ENCODE measurements around the gene SETX. TPM values are rescaled to one million over a fixed set of nuclear protein-coding genes. Genes with fewer than 3 reads are reported as not detected.

The SETX gene
- total and polyA plus RNA-seq, 2 of the 13 experiments (the other 11 are each of a cell fraction or from before 2014, with no cell fraction given), result 13.2 to 39.0 TPM

- TF ChIP-seq FOXP1 (IDR thresholded peaks at IDR 0.05) (no peak), FOXP1 (CRISPR knock-in tag; IDR thresholded peaks at IDR 0.05) (no peak), SMARCC2 (IDR thresholded peaks at IDR 0.05) (no peak), ZNF260 (CRISPR knock-in tag; IDR thresholded peaks at IDR 0.05; ENCODE audit: borderline replicate concordance, low read depth) (no peak), KAT2B (IDR thresholded peaks at IDR 0.05; ENCODE audit: borderline replicate concordance, low read depth, low read length) (no peak), MAFF (IDR thresholded peaks at IDR 0.05; ENCODE audit: low read depth, low read length) (peak; percentile 41; the same call in 1 of the 2 replicates)
Observed at GRCh38 chr9:132334364-132334763, 20.4 kb downstream of the SETX start (continued).

- no peak overlapping the region for H3K4me3 ChIP-seq (replicated peaks in 1 of 3; ENCODE audit: insufficient read depth in 1 of 3, low read depth in 2 of 3, low read length in 3 of 3)
- no peak overlapping the region for H3K9ac ChIP-seq (ENCODE audit: insufficient read depth, low read depth, low read length)
- no peaks in the 10 kb centered on the region for H3K9me3 ChIP-seq (ENCODE audit: low read length)
- in situ Hi-C loops (cut with HindIII; ENCODE audit: extremely low pct_ligation_motif_present, low pct_unique_long_range_greater_than_20kb), result no loop called here
- POLR2A ChIA-PET, result no interaction called here
- CTCF ChIA-PET (ENCODE audit: low intra/inter-chr PET ratio, low total read pairs), result no interaction called here
- peaks cover 17 to 73% of the 10 kb centered on the region in 2 experiments for H3K36me3 ChIP-seq (replicated peaks in 1 of 2; ENCODE audit: control insufficient read depth in 1 of 2, insufficient read depth in 2 of 2, low read length in 2 of 2)
- no peaks in the 10 kb centered on the region for H4K20me1 ChIP-seq (ENCODE audit: insufficient read depth, low read length)
- 100% methylated on average over 1 of the region's 1 CpG for WGBS (ENCODE audit: low lambda C conversion rate)
- no TSS peak for BruUV-seq (replicated peaks)
- no peak overlapping the region for H2AFZ ChIP-seq (ENCODE audit: low read length)
- FAIRE-seq (no peak), ATAC-seq (no peak), DNase-seq (ENCODE audit: low spot score) (no peak)
- intact Hi-C loops (cut with micrococcal nuclease; ENCODE audit: unreplicated experiment), result no loop called here
- no peak overlapping the region for H3K4me2 ChIP-seq (ENCODE audit: low read depth, low read length)
- H3K27me3 ChIP-seq (ENCODE audit: control insufficient read depth in 1 of 2, insufficient read depth in 2 of 2, low read length in 2 of 2), result no peaks in the 10 kb centered on the region
- no peak overlapping the region for H3K27ac ChIP-seq (ENCODE audit: extremely low read length, insufficient read depth, low read length)
- no peaks in the 10 kb centered on the region for H3K79me2 ChIP-seq (ENCODE audit: insufficient read depth, low read length)
- H3K4me1 ChIP-seq (ENCODE audit: insufficient read depth, low read length), result no peaks in the 10 kb centered on the region
- TF ChIP-seq PBX2 (CRISPR knock-in tag; IDR thresholded peaks at IDR 0.05) (no peak), ZNF83 (CRISPR knock-in tag; IDR thresholded peaks at IDR 0.05; ENCODE audit: borderline replicate concordance) (no peak), ZNF577 (CRISPR knock-in tag; IDR thresholded peaks at IDR 0.05; ENCODE audit: borderline replicate concordance, low read depth) (no peak), TAF15 (IDR thresholded peaks at IDR 0.05; ENCODE audit: low read depth, low read length, poor library complexity, severe bottlenecking) (no peak), ZNF225 (CRISPR knock-in tag; IDR thresholded peaks at IDR 0.05) (no peak), KAT8 (CRISPR knock-in tag; IDR thresholded peaks at IDR 0.05) (no peak), ZBTB42 (CRISPR knock-in tag; IDR thresholded peaks at IDR 0.05) (no peak), TBL1XR1 (IDR thresholded peaks at IDR 0.05; ENCODE audit: borderline replicate concordance, low read length, partially characterized antibody) (no peak), CENPX (CRISPR knock-in tag; IDR thresholded peaks at IDR 0.05) (no peak), ZNF672 (CRISPR knock-in tag; IDR thresholded peaks at IDR 0.05) (no peak), ZIK1 (CRISPR knock-in tag; IDR thresholded peaks at IDR 0.05; ENCODE audit: borderline replicate concordance, low read depth) (no peak), ZNF232 (CRISPR knock-in tag; IDR thresholded peaks at IDR 0.05; ENCODE audit: borderline replicate concordance) (no peak), ZFP36 (IDR thresholded peaks at IDR 0.05; ENCODE audit: borderline replicate concordance, low read depth, low read length, partially characterized antibody) (no peak), PLRG1 (conservative IDR thresholded peaks at IDR 0.05) (no peak), ZNF766 (CRISPR knock-in tag; IDR thresholded peaks at IDR 0.05; ENCODE audit: borderline replicate concordance) (no peak)
- TF ChIP-seq, protein P1, sequence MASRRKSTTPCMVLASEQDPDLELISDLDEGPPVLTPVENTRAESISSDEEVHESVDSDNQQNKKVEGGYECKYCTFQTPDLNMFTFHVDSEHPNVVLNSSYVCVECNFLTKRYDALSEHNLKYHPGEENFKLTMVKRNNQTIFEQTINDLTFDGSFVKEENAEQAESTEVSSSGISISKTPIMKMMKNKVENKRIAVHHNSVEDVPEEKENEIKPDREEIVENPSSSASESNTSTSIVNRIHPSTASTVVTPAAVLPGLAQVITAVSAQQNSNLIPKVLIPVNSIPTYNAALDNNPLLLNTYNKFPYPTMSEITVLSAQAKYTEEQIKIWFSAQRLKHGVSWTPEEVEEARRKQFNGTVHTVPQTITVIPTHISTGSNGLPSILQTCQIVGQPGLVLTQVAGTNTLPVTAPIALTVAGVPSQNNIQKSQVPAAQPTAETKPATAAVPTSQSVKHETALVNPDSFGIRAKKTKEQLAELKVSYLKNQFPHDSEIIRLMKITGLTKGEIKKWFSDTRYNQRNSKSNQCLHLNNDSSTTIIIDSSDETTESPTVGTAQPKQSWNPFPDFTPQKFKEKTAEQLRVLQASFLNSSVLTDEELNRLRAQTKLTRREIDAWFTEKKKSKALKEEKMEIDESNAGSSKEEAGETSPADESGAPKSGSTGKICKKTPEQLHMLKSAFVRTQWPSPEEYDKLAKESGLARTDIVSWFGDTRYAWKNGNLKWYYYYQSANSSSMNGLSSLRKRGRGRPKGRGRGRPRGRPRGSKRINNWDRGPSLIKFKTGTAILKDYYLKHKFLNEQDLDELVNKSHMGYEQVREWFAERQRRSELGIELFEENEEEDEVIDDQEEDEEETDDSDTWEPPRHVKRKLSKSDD (CRISPR knock-in tag; IDR thresholded peaks at IDR 0.05; ENCODE audit: low read depth), result no peak
- TF ChIP-seq, protein P2, sequence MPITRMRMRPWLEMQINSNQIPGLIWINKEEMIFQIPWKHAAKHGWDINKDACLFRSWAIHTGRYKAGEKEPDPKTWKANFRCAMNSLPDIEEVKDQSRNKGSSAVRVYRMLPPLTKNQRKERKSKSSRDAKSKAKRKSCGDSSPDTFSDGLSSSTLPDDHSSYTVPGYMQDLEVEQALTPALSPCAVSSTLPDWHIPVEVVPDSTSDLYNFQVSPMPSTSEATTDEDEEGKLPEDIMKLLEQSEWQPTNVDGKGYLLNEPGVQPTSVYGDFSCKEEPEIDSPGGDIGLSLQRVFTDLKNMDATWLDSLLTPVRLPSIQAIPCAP (CRISPR knock-in tag; IDR thresholded peaks at IDR 0.05; ENCODE audit: low read depth), result no peak
Observed at GRCh38 chr9:132333556-132333955, 21.2 kb downstream of the SETX start.
